Stimulated activated CD8-positive, alpha-beta memory T cell treated with anti-CD3 and anti-CD28 coated beads, Interleukin-12 subunit alpha, Interleukin-12 subunit beta, amount 100 ng/mL, for 1 hour (primary cell): ENCODE results near the gene AQP7.
"Not testable (repeated sequence)": the region's sequence is repeated elsewhere in the genome, so short reads cannot be mapped to it uniquely, and the experiment has no call there.

Experiments used
- DNase-seq: peaks from one replicate; pipeline ENCODE4 v3.0.0-alpha.2; 2020; ENCODE audit warnings: low read depth

AQP7 gene

DNA sequence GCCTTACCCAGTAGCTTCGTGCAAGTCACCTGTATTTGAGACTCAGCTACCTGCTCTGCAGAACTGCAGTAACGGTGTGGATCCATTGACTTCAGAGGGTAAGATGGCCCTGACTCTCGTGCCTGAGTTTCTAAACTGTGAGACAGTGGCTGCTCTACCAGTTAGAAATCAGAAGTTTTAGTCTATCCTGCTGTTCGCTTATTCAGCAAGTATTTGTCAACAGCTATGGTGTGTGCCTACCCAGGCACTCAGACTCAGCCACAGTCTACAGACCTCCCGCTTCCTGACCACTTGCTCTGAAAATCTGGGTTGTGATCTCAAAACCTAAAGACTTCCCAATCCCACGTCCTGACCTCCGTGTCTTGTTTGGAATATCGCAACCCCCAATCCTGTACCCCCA lies 31.5 kb upstream of the AQP7 start:
- DNase-seq, result no peak

DNA sequence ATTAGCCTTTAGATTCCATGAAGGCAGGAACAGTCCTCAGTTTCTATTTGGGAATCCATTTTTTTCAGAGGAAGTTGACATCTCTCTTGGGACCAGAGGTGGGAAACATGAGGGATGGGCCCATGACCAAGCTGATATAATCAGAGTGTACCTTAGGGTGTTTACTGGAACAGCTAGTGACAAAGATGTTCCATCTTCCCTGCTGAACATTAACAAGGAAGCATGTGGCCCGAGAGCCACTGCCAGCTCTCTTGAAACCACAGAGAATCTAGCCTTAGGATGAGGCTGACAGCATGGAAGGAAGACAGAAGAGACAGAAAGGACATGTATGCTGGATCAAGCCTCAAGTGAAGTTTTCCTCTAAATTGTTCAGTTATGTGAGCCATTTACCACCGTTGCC lies 29.1 kb upstream of the AQP7 start:
- no peak for DNase-seq

DNA sequence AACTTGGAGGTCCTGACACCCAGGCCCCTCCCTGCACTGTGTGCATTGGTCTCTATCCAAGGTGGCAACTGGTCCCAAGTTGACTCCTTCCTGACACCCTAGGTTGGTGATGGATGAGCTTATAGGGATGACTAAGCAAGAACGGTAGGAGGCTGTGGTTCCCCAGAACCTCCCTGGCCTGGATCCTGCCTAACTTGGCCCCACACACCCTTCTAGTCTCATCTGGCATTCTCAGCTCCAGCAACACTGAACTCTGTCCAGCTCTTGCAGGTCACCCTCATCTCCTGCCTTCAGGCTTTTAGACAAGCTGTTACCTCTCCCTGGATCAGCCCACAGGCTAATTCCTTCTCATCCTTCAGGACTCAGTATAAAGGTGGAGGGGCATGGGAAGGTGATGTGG lies 28.6 kb upstream of the AQP7 start:
- DNase-seq, result no peak

DNA sequence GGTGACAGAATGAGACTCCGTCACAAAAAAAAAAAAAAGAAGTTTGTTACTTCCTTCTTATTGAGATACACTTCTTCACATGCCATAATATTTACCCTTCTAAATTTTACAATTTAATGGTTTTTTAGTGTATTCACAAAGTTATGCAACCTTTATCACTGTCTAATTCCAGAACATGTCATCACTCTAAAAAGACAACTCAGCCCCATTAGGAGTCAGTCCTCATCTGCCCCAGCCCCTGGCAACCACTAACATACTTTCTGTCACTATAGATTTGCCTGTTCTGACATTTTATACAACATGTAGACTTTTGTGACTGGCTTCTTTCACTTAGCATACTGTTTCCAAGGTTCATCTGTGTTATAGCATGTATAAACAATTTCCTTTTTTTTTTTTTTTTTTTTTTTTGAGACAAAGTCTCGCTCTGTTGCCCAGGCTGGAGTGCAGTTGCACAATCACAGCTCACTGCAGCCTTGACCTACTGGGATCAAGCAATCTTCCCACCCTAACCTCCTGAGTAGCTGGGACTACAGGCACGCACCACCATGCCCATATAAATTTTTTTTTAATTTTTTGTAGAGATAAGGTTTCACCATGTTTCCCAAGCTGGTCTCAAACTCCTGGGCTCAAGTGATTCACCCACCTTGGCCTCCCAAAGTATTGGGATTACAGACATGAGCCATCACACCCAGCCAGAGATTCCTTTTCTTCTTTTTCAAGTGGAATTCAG lies 27.1 kb upstream of the AQP7 start:
- DNase-seq, result no peak

DNA sequence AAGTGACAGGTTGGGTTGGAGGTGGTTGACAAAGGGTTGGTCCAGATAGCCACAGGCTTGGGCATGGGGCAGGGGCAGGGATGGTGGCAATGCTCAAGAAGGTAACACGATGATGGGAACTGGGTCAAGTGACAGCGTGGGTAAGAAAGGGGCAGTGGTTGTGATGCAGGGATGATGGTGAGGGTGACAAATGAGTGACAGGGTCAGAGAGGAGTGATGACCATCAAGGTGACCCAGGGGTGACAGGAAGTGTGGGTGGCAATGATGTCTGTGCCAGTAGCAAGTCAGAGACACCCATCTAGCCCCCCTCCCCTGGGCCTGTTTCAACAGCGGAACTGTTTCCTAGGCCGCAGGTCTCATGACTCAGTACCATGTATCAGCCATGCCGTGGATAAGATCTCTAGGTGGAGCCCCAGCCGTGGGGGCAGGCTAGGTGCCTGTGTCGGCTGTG lies 24.5 kb upstream of the AQP7 start:
- no peak for DNase-seq

DNA sequence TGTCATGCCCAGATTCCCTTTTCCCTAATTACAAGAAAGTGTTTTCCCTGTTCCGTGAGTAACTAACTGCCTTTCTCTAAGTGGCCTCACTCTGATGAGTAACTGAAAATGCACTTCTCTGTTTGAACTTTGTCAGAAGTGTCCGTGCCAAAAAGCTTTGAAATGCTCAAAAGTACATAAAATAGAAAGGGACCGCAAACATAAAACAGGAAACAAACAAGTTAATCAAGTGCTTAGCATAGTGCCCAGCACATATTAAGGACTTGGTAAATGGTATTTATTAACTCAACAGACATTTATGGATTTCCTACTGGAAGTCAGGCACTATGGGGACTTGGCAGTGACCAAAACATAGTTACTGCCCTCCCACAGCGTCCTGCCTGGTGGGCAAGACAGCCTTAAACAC lies 22.8 kb upstream of the AQP7 start:
- no peak for DNase-seq

DNA sequence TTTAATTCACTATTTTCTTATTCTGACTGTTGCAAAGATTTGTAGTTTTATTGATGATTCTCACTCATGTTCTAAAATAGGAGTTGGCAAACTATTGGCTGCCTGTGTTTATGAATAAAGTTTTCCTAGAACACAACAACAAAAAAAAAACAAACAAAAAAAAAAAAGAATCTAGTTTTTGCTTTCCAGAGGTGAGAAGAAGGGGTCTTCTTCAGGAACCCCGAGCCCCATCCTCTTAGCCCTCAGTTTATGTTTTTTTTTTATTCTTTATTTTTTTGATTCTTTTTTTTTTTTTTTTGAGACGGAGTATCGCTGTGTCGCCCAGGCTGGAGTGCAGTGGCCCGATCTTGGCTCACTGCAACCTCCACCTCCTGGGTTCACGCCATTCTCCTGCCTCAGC lies 22.1 kb upstream of the AQP7 start:
- DNase-seq, result not testable (repeated sequence)

DNA sequence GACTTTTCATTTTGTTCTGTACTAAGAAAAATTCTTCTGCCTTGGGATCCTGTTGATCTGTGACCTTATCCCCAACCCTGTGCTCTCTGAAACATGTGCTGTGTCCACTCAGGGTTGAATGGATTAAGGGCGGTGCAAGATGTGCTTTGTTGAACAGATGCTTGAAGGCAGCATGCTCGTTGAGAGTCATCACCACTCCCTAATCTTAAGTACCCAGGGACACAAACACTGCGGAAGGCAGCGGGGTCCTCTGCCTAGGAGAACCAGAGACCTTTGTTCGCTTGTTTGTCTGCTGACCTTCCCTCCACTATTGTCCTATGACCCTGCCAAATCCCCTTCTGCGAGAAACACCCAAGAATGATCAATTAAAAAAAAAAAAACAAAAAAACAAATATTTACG lies 21.7 kb upstream of the AQP7 start:
- DNase-seq, result not testable (repeated sequence)

GRCh38 chr9:33419708-33420303 lies 17.4 kb upstream of the AQP7 start:
- DNase-seq, result no peak

DNA sequence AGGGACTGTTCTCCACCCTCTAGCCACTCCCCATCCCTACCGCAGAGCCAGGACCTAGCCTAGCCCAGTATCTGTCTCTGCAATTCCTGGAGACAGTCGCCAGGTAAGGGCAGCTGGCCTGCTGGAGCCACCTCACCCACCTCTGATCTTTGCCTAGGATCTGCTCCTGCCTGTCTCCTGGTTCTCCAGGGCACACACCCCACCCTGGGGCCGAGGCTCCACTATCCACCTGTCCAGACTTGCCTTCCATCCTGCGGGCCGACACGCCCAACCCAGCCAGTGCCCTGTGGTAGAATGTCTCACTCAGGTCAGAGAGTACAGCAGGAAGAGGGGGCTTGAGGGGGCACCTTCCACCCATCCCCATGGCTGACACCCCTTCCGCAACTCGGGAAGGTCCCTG lies 15.7 kb upstream of the AQP7 start:
- no peak for DNase-seq

- peak; percentile 26 for DNase-seq
These were observed 14.6 kb upstream of the AQP7 start for GRCh38 chr9:33416996-33417395.

DNA sequence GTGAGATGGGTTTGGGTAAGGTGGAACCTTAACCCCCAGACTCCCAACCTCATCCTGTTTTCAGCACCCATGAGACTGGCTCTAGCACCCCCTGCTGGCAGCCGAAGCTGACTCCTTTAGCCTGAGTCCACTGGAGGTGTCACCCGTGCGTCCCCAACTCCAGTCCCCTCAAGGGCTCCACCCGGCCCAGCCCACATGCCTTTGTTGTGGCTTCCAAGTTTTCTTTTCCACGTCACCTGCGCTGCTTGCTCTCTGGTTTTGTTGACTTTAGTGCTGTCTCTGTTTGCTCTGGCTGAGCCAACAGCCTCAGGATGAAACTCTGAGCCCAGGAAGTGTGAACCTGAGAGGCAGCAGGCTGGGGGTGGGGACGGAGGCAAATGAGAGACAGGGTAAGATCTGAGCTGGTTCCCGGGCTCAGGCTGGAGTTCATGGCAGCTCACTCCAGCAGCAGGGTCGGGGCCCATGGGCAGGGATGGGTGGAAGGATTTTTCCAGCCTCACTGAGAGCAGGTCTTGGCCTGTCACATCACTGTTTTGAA lies 13.2 kb upstream of the AQP7 start:
- DNase-seq, result peak; percentile 83

DNA sequence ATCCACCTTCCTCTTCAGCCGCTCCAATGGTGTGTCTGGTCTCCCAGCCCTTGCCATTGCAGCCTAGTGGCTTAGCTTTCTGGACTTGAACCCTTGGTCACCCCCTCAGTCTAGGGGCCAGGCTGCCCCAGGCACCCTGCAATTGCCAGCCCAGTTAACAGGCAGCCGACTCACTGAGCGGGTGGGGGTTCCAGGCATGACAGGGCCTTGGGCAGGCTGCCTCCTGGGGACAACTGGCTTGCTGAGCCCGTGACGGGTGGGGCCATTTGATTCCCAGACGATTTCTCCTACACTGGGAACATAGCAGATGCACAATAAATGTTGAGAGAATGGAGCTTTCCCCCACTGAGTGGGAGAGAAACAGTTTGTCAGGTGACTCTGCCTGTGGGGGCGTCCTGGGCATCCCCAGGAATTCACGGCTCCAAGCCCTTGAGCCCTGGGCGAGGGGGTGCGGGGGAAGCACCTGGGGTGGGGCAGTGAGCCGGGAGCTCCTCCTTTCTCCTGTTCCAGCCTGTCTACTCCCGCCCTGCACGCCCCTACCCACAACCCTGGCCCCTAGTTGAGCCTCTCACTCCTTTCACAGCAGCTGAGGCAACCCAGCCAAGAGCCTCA lies 12.6 kb upstream of the AQP7 start:
- no peak for DNase-seq

DNA sequence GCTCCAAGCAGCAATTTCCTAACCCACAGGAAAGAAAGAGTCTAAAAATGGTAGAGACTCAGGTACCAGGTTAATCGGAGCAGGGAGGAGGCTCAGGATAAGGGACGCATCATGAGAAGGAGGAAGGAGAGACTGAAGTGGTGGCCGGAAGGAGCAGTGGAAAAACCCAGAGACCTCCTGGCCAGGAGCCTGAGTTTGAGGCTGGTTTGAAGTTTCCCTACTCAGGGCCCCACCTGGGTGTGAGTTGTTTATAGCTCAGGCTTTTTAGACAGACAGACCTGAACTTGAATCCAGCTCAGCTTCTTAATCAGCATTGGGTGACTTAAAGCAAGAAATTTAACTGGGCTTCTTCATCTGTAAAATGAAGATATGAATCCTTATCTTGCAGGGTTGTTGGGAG lies 11.9 kb upstream of the AQP7 start:
- no peak for DNase-seq

DNA sequence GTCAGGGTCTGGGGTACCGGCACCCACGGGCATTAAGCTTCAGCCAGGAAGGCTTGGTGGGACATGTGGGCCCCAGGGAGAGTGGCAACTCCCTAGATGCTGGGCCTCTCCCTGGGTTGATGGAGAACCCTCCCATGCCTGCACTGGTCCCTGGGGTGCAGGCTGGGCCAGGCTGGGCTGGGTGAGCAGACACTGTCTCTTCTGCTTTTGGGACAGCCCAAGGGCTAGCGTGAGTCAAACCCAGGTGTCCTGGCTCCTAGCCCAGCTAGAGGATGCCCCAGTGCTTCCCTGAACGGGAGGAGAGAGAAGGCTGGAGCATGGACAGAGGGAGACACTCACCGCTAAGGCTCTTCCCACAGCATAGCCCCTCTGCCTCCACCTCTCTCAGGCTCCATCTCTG lies 5.7 kb upstream of the AQP7 start:
- no peak for DNase-seq

GRCh38 chr9:33407061-33407460 lies 4.7 kb upstream of the AQP7 start:
- no peak for DNase-seq

DNA sequence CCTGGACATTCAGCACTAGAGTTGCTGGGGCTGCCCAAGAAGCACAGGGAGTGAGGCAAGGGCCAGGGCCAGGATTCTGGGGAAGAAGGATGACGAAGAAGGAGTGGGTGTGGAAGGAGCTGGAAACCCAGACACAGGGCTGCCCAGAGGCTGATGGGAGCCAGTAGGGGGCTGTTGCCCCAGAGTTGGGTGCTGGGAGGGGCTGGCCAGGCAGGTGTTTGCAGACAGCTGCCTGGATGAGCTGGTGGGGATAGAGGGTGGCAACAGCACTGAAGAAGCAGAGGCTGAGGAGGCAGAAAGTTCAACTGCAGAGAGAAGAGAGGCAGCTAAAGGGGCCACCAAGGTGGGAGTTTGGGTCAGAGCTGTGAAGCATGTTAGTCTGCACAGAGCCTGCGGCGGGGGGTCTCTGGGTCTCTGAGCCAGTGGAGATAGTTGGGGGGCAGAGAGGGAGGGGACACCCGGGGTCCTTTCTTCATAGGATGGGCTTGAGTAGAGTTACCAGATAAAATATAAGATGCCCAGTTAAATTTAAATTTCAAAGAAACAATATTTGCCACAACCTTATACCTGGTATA lies 2.5 kb upstream of the AQP7 start:
- DNase-seq, result no peak

DNA sequence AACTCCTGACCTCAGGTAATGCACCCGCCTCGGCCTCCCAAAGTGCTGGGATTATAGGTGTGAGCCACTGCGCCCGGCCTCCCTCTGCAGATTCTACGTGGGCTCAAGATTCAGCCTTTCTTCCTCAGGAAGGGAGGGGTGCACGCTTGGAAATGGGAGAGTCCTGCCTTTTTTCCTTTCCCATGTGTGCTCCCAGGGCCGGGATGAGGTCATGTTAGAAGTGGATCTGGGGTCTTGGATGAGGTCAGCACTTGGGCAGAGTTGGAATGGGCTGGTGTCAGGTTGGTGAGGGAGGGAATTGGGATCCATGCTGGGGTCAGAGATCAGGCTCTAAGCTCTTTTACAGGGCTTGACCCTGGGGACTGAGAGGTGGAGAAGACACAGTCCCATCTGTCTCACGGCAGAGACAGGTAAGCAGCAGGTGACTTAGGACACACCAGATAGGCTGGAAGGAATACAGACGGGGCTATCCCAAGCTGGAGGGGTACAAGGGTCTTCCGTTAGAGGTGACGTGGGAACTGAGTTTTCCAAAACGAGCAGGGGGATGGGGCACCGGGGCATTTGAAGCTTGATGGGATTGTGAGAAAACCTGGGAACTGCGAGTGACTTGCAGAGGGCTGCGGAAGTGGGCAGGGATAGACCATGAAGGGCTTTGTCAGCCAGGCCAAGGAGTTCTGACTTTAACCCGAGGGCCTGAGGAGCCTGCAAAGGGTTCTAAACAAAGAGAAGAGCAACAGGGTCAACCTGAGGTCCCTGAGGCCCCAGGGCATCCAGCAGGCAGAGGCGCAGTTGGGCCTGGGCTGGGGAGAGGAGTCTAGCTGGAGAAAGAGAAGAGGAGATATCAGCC lies 1.8 kb upstream of the AQP7 start:
- DNase-seq, result no peak

- not testable (repeated sequence) for DNase-seq
These were observed 559 bp downstream of the AQP7 start for GRCh38 chr9:33401809-33402208.

DNA sequence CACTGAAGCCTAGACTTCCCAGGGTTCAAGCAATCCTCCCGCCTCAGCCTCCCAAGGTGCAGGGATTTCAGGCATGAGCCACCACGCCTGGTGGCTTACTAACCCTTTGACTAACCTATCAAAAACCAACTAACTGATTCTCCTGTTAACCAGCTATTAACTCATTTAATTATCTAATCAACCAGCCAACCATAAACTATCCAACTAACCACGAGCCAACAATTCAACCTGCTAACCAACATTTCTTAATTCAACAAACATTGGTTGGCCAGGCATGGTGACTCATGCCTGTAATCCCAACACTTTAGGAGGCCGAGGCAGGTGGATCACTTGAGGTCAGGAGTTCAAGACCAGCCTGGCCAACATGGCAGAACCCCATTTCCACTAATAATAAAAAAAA lies 3.3 kb downstream of the AQP7 start:
- DNase-seq, result not testable (repeated sequence)

DNA sequence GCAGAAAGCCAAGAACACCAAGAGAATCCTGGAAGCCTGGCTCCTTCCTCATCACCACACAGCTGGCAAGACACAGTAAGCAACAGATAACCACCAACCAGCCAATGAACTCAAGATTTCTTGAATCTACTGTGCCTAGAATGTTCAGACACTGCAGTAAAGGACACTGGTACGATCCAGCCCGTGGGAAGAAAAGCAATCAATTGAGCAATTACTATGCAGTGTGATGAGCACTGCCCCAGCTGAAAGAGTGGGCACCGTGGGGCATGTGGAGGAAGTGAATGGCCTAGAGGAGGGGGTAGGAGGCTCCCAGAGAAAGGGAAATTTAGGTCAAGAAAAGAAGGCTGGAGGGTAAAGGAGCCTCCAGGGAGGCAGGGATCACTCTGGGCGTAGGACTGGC lies 4.6 kb downstream of the AQP7 start:
- not testable (repeated sequence) for DNase-seq
